ENCODE data around the gene DCAF6.
"Not testable (repeated sequence)": the region's sequence is repeated elsewhere in the genome, so short reads cannot be mapped to it uniquely, and the experiment has no call there.

The DCAF6 gene

DNA sequence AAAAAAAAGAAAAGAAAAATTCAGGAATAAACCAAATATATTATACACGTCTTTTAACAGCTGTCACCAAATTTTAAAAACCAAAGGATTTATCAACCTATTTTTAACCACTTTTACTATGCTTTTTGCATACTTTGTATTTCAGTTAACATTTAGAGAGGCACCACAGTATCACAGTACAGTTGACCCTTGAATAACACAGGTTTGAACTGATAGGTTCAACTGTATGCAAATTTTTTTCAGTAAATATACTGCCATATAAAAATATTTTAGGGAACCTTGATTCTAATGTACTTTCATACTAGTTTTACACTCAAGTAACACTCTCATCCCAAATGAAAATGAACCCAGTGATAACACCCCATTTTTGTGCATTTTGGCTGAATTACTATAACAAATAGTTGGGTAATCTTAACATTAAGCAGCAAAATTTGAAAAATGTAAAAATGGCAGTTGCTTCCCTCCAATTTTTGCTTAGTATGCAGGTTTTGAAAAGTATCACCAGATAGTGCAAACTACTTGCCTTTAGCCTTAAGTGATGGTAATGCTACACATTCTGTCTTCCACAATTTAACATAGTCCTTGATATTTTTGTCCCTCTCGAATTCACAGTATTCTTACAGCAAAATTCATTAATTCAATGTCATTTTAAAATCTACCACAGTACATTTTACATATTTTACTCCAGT, 11.8 kb upstream of the DCAF6 start:
- no peak for DNase-seq

DNA sequence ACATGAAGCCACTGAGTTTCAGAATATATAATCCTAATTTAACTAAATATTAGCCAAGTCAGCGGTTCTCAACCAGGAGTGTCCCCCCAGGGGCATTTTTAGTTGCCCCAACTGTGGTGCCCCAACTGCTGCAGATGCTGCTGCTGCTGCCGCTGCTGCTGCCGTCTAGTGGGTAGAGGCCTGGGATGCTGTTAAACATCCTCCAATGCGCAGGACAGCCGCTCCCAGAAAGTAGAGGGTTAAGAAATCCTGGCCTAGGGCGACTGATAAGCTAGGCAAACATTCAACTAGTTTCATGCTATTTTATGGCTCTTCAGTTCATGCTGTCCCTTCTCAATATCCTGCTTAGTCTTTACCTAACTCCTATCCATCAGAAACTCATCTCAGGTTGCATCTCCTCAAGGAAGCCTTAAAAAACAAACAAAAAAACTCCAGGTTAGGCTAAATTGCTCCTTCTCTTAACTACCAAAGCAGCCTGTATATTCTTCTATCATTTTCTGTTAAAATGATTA, 9.9 kb upstream of the DCAF6 start:
- DNase-seq = no peak

DNA sequence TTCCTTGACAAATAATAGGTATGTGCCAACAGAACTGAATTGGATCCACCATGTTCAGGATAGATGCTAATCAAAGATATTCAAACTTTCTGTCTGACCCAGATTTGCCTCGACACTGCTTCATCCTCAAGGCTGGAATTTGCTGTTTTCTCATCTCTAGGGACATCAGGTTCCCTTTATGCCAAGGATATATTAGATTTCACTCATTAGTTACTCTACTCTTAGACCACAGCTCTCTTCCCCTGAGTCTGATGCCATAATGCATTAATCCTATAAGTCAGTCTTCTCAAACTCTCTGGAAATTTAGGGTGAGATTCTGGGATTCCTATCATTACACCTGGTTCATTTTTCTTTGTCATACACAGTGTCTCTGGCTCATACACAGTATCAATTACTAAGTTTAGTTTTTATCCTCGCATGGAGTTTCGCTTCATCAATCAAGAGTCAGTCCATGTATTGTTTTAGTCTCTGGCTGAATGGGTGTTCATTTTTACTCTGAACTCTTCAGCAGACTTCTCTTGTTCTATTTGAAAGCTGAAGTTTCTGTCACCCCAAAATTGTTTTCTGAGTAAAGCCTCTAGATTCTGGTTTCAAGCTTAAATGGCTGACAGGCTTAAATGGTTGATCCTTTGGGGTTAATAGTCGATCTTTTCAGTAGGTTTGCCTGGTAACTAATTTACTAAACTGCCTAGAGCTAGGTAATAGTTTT, 9.3 kb upstream of the DCAF6 start:
- DNase-seq = no peak

DNA sequence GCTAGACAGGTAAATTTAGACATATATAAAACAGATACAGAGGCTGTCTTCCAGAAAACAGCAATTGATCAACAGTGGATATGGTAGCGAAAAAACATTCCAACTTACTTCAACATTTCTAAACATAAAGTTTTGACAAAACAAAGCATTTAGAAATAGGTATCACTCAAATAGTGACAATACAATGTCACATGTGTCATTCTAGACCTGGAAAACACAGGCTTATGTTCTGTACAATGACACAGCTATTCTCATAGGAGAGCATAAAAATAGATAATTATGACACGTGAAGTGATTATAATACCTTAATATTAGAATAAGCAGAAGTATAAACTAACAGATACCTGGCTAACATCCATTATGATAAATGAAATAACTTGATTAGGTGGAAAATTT, 8.0 kb upstream of the DCAF6 start:
- no peak for DNase-seq

DNA sequence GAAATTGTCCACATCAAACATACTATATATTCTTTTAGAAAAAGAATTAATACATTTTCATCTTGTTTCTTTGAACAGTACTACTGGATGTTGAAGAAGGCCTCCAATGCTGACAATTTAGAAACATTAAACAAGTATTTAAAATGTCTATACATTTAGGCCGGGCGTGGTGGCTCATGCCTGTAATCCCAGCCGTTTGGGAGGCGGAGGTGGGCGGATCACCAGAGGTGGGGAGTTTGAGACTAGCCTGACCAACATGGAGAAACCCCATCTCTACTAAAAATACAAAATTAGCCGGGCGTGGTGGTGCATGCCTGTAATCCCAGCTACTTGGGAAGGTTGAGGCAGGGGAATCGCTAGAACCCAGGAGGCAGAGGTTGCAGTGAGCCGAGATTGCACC, 7.6 kb upstream of the DCAF6 start:
- DNase-seq = not testable (repeated sequence)

DNA sequence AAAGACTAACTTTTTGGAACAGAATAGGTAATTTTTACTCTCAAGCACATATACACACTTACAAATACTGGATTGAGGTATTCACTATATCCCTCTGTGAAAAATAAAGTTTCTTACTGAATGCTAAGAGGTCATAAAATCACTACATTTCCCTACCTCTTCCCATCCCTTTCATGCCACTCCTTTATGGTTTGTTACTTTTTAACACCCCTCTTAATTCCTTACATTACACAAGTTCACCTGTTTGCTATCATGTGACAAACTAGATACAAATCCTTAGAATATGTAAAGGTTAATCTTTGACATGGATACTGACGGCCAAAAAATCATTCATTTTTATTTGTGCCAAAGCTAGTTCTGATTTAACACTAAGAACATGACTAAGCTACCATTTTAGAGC, 6.8 kb upstream of the DCAF6 start:
- DNase-seq = no peak

DNA sequence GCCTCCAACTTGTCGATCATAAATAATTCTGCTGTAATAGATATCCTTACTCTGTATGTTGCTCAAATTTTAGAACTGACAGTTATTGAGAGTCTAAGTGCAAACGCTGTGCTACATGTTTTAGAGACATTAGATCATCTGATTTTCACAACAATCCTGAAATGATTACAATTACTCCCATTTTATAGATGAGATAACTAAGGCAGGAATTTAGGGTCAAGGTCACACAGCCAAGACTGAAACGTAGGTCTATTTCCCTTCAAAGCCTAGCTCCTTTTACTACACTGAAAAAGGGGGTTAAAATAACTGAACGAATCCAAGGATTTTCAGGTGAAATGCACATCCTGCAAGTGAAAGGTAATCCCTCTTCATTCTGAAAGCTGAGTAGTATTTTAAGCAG, 2.7 kb upstream of the DCAF6 start:
- DNase-seq = no peak

DNA sequence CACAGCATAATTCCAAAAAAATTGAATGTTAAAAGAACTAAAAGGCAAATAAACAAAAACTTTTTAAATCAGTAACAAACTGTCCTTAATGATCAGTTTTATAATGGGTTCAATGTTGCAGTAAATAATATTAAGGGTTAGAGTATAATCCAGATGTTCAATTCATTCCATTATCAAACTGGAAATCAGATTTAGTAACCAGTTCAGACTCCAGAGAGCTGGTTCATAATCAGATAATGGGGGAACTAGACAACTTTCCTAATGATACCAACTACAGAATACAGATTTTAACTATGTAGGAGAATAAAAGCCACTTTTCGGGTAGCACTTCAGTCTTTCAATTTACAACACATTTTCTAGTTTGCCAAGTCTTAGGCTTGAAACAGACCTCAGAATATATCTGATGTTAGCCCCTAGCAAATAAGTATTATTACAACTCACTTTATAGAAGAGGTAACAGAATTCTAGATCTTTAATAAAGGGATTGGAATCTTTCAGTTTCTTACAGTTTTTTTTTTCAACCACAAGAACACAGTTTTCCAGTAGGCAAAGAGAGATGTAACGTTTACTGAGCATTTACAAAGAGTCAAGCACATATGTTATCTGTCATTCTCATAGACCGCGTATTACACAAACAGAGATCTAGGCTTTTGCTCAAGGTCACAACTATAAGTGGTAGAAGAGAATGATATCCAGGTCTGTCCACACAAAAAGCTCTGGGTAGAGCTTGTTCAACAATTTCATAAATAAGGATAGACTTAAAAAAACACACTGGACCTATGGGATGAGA, 1.9 kb upstream of the DCAF6 start:
- DNase-seq = no peak

DNA sequence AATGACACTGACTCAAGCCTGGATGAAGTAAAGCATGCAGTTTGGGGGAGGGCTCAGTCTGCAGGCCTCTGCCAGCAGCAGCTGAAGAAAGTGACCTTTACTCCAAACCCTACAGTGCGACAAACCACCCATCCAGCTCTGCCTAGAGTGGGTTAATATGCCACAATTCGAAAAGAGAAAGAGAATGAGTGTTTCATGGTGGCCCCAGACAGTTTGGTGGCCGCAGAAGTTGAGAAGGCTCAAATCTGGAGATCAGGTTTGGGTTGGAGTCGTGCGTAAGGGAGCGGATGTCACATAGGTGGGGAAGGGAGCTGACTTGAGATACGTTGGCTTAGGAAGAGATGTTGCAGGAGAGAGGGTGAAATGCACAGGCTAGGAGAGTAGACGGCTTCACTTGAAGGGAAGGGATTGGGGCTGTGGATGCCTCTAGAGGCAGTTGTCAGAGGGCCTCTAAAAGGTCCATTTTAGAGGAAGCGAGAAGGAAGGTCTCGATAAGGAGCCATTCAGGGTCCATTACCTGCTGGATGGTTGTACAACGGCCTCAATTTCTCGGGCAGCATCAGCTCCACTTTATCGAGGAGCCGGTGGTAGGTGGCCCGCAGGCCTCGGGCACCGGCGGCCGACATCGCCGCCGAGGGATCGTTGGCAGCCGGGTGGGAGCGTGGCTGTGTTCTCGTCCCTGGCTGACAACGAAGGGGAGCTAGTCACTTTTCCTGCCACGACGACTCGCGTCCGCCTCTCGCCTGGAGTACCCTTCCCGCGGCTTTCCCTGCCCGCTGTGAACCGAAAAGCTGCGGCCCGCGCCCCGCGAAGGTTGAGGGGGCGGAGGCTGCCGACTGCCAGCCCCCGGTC, 1.0 kb upstream of the DCAF6 start:
- DNase-seq = peak; percentile 45

DNA sequence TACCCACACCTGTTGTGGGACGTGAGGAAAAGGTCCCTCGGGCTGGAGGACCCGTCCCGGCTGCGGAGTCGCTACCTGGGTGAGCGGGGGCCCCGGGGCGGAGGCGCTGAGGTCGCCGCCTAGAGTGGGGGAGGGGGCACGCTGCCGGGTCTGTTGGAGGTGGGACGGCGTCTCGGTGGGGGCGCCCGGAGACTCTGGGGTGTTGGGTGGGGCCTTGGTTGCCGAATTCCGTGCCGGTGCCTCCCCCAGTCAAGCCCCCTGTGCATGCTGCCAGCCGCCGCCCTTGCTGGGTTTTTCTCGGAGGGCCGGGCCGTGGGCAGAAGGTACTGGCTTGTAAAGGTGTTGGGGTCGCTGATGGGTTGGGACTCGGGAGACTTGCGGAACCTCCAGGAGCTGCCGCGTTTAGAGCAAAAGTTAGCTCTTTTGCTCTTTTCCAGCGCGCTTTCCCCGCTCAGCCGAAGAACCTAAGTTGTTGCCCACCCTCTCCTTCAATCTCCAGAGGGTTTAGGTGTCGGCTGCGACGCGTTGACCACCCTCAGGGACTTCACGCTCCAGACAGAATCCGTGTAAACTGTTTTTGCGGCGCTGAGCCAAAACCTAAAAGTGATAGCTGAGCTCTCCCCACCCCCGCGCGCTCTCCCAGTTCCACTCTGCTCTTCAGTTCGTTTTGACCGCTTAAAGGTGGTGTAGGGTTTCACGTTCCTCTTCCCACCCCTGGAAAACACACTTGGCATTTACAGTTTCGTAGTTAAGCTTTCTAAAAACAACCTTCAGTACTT, 636 bp downstream of the DCAF6 start, which contains the start of gene MPC2:
TSS of gene MPC2 (minus strand) at position 143 of the 779 bp plus-strand sequence. CDS start 1,231 bp downstream, outside the sequence.
- peak; percentile 66 for DNase-seq

DNA sequence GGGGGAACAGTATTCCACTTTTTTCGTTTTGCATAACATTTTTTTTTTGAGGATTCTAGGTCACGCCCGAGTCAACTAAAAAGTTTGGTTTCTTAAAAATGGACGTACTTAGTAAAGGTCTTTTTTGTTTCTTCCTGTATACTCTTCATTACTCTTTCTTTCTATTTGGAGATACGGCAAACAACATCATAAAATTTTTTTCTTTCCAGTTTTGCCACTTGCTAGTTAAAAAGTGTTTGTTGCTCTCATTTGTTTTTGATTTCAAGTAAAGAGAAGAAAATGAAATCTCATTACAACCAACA, 1.2 kb downstream of the DCAF6 start:
- no peak for DNase-seq

DNA sequence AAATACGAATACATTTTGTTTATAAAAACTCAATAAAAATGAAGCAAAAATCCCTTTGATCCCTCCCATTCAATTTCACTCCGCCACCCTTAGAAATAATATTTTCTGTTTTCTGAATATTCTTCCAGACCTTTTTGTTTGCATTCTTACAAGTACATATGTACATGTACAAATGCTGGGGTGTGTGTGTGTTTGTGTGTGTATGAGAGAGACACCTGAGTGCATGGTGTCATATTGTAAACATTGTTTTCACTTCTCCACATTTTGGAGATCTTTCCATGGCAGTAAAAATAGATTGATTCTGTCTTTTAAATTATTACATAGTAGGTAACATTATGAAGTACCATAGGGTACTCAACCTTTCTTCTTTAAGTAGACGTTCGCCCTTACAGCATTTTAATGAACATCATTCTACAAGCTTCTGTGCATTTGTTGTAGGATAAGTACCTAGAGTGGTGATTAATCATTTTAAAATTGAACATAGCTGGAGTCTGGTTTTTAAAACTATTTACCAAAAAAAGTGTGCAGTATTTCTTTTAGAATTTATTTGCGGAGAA, 1.7 kb downstream of the DCAF6 start:
- no peak for DNase-seq

DNA sequence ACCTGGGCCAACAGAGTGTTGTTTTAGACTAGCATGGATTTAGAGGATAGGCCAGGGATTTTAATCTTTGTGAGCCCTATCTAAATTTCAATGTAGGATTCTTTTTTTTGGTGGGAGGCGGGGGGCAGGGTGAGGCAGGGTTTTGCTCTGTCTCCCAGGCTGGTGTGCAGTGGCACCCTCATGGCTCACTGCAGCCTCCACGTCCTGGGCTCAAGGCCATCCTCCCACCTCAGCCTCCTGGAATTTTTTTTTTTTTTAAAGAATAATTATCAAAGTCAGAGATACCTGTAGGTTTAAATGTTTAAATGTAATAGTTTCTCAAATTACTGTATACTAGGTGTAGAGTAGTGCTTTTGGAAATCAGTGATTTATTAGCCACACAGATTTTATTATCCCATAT, 3.8 kb downstream of the DCAF6 start:
- DNase-seq = no peak

DNA sequence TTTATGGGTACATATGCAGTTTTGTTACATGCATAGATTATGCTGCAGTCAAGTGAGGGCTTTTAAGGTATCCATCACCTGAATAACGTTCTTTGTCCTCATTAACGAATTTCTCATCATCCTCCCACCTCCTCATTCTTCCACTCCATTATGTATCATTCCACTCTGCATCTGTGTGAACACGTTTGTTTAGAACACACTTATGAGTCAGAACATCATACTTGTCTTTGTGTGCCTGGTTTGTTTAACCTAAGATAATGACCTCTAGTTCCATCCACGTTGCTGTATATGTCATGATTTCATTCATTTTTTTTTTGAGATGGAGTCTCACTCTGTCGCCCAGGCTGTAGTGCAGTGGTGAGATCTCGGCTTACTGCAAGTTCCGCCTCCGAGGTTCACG, 7.1 kb downstream of the DCAF6 start:
- DNase-seq = no peak

DNA sequence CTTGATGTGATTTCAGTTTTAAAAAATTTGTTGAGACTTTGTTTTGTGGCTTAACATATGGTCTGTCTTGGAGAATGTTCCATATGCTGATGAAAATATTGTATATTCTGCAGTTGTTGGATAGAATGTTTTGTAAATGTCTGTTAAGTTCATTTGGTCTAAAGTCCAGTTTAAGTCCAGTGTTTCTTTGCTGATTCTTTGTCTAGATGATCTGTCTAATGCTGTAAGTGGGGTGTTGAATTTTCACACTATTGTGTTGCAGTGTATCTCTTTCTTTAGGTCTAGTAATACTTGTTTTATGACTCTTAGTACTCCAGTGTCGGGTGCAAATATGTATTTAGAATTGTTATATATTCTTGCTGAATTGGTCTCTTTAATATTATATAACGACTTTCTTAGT, 11.2 kb downstream of the DCAF6 start:
- DNase-seq = no peak

DNA sequence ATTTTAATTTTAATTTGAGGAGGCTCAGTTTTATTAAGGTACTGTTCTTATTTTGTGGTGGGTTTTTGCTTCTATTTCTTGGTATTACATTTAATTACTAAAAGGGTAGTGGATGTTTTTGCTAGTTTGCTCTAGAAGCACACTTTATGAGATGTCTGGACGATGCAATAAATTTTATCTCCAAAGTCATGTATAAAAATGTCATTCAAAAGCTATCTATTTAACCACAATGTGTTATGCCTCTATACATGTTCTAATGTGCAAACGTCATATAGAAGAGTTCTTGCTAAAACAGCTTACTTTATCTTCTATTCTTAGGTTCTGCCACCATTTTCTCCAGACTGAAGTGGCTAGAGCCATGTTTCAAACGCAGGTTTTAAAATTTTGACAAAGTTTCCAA, 13.3 kb downstream of the DCAF6 start:
- DNase-seq = no peak

DNA sequence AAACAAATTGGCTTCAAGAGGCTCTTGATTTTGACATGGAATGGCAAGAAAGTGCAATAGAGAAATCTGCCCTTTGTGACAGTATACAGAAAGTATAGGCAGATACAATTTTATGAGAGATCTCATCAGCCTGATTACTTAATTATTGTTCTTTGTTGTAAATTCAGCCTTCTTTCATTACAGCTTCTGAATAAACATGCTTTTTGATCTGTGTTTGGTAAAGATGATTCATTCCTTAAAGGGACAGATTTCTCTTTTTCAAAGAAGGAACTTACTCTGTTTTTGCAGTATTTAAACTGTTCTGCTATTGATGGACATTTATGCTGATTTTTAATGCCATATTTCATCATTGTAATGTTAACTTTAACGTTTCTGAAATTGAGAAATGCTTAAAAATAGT, 14.1 kb downstream of the DCAF6 start:
- DNase-seq = no peak

DNA sequence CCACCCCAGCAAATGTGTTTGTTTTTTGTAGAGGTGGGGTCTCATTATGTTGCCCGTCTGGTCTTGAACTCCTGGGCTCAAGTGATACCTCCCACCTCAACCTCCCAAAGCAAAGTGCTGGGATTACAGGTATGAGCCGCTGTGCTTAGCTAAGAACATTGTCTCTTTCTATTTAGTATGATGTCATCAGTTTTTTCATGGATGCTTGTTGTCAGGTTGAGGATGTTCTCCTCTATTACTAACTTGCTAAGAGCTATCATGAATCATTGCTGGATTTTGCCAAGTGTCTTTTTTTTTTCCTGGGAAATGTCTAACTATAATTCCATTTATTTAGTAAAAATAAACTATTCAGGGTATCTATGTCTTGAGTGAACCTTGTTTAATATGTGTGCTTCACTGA, 19.4 kb downstream of the DCAF6 start:
- DNase-seq = no peak

DNA sequence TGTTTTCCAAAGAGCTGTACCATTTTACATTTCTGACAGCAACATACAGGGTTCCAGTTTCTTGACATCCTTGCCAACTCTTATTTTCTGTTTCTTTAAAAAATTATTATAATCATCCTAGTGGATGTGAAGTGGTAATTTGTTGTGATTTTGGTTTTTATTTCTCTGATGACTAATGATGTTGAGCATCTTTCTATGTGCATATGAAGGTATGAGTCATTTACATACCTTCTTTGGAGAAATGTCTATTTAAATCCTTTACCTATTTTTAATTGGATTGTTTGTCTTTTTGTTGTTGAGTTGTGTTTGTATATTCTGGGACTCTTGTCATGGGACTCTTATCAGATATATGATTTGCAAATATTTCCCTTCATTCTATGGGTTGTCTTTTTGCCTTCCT, 21.2 kb downstream of the DCAF6 start:
- DNase-seq = no peak

DNA sequence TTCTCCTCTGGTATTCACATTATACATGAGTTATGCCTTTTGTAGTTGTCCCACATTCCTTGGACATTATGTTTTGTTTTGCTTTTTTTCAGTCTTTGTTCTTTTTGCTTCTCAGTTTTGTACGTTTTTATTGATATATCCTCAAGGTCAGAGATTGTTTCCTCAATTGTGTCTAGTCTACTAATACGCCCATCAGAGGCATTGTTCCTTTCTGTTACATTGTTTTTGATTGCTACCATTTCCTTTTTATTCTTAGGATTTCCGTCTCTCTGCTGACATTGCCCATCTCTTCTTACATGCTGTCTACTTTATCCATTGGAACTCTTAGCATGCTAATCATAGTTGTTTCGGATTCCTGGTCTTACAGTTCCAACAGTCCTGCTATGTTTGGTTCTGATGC, 28.2 kb downstream of the DCAF6 start:
- no peak for DNase-seq

DNA sequence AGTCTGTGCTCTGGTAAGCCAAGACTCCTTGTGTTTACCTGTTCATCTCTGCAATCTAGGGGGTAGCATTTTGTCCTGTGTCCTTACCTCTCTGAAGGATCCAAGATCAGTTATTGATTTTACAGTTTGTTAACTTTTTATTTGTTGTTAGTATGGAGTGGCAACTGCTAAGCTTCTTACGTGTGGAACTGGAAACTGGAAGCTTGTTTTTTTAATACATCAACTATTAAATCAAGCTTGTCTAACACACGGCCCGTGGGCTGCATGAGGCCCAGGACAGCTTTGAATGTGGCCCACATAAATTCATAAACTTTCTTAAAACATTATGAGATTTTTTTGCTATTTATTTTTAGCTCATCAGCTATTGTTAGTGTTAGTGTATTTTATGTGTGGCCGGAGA, 29.6 kb downstream of the DCAF6 start:
- no peak for DNase-seq

DNA sequence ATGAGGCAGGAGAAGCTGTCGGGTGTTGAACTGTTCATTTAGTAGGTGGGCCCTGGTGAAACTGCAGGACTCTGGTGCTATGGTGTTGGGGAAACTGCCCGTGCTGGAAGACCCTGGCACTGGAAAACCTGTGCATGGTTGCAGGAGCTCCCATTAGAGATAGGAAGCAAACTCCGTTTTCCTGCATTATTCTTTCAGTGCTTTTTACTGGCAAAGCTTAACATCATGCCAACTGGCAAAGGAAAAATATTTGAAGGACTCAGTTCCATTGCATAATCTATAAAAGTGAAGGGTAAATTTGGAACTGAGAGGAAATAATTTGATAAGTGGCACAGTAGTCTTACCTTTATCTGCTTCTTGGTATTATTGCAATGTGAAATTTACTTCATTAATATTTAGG, 32.1 kb downstream of the DCAF6 start:
- no peak for DNase-seq
